Measurements from ENCODE around the gene PTX4.
A peak's percentile ranks its signal among the peaks of the same experiment; 100 is the strongest.
"Not testable (repeated sequence)": the region's sequence is repeated elsewhere in the genome, so short reads cannot be mapped to it uniquely, and the experiment has no call there.

PTX4 gene

GRCh38 chr16:1481906-1482835, 6.6 kb downstream of the PTX4 start:
- no peak for DNase-seq (ENCODE audit: low read depth)

DNA sequence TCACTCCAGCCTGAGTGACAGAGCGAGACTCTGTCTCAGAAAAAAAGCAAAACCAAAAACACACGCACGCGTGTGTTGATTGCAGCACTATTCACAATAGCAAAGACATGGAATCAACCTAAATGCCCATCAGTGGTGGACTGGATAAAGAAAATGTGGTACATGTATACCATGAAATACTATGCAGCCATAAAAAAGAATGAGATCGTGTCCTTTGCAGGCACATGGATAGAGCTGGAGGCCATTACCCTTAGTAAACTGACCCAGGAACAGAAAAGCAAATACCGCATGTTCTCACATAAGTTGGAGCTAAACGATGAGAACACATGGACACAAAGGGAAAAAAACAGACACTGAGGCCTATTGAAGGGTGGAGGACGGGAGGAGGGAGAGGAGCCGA, 9.8 kb downstream of the PTX4 start:
- DNase-seq (ENCODE audit: low read depth): not testable (repeated sequence)

GRCh38 chr16:1477033-1477432, 11.7 kb downstream of the PTX4 start:
- no peak for DNase-seq (ENCODE audit: low read depth)

DNA sequence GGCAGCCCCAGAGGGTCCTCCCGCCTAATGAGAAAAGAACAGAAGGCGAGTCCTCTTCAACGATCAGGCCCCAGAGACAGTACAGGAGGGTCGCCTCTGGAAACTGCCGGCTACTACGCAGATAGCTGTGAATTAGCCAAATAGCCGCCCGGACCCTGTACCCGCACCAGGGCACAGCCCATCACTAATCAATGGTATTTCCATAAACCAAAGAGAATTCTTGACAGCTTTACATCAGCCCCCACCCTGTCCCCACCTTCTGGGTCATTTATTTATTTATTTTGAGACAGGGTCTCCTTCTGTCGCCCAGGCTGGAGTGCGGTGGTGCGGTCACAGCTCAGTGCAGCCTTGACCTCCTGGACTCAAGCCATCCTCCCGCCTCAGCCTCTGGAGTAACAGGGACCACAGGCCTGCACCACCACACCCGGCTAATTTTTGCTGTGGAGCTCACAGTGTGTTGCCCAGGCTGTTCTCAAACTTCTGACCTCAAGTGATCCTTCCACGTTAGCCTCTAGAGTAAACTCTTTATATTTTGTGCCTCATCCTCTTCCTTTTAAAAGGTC, 13.1 kb downstream of the PTX4 start:
- no peak for DNase-seq (ENCODE audit: low read depth)

DNA sequence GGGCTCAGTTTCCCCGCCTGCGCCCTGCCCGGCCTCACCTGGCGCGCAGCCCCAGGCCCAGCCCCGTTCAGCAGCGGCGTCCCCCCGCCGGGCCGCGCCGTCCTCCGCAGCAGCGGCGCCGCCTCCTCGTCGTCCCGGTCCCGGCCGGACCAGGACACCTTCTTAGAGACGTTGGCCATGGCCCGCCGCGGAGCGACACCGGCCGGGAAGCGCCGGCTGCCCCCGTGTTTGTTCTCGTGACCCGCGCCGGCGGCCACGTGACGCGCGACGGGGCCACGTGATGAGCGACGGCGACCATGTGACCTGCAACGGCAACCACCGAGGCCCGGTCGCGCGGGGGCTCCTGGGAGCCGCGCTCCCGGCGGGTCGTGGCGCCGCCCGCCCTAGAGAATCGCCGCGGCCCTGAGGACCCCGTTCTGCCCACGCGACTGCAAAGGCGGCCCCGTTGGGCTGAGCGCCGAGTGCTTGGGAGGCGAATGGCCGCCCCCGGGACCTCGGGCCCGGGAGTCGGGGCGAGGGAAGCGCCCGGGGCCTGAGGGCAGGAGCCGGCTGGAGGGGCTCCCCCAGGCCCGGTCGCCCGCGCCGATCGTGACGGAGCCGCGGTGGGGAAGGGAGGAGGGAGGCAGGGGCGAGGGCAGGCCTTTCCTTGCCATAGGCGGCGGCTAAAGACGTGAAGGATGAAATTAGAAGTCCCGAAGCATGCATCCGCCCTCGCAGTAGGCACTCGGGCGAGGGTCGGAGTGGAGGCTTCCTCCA, 13.8 kb downstream of the PTX4 start, which contains the start of gene CLCN7:
TSS of gene CLCN7 (minus strand) at position 233 of the 756 bp plus-strand sequence. CDS start at position 179, 54 bp downstream.
- peak; percentile 81 for DNase-seq (ENCODE audit: low read depth)

GRCh38 chr16:1474082-1474795, 14.5 kb downstream of the PTX4 start:
- DNase-seq (ENCODE audit: low read depth): peak; percentile 11

DNA sequence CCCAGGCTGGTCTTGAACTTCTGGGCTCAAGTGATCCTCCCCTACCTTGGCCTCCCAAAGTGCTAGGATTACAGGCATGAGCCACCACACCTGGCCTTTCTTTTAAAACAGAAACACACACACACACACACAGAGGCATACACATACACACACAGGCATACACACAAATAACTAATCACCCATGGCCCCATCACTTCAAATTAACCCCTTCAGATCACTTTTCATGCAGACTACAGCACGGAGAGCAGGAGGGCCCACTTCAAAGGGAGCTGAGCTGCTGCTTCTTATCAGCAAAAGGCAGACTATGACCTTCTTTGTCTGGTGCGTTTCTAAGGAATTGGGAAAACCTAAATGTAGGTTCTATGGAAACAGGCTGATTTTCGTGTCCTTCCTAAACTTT, 15.8 kb downstream of the PTX4 start:
- DNase-seq (ENCODE audit: low read depth): no peak

DNA sequence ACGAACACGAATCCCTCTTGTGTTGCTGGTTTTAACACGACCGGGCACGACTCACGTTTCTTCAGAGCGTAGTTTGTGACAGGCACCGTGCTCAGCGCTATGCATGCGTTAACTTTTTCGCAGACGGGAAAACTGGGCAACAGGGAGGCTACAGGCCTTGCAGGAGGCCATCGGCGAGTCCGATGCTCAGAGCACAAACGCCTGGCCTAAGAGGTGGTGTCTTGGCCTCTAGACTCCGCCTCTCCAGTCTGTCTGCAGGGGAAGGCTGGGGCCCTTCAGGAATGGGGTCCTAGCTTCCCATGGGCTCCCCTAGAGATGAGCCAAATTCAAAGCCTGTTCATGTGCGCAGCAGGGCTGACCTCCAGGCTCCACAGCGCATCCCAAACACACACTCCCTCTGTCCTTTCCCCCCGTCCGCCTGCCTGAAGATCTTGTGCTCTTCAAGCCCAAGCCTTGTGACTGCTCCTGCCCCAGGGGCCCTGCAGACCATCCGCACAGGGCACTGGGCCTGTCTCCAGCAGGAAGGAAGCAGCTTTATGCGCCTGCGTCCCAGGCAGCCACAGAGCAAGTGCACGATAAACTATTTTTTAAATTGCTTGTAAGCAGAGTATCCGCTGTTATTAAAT, 17.1 kb downstream of the PTX4 start:
- DNase-seq (ENCODE audit: low read depth): no peak

- peak; percentile 15 for DNase-seq (ENCODE audit: low read depth)
These were observed 18.1 kb downstream of the PTX4 start for GRCh38 chr16:1470481-1471251.

- no peak for DNase-seq (ENCODE audit: low read depth)
These were observed 19.0 kb downstream of the PTX4 start for GRCh38 chr16:1469693-1470201.

GRCh38 chr16:1469141-1469540, 19.6 kb downstream of the PTX4 start:
- not testable (repeated sequence) for DNase-seq (ENCODE audit: low read depth)

- no peak for DNase-seq (ENCODE audit: low read depth)
These were observed 20.3 kb downstream of the PTX4 start for GRCh38 chr16:1468426-1468810.

DNA sequence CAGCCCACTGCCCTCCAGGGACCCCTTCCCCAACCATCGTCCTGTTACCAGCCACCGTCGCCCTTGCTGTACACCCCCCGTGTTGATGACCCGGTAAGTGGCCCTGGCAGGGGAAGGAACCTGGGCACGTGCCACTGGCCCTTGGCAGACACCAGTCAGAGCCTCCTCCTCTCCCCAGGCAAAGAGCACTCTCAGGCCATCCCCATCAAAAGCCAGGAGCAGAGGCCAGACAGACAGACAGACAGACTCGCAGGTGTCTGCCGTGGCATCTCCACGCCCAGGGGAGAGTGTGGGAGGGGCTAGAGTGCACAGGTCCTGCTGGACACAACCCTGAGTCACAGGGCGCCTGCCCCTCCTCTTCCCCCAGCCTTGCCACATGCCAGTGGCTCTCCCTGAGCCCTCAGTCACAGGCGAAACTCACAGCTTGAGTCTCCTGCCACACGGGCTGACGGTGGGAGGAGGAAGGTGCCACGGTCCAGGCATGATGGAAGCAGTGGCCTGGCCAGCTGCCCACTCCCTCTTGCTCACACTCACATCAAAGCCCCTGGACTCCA, 21.7 kb downstream of the PTX4 start:
- DNase-seq (ENCODE audit: low read depth): no peak

GRCh38 chr16:1466054-1466453, 22.7 kb downstream of the PTX4 start:
- no peak for DNase-seq (ENCODE audit: low read depth)

DNA sequence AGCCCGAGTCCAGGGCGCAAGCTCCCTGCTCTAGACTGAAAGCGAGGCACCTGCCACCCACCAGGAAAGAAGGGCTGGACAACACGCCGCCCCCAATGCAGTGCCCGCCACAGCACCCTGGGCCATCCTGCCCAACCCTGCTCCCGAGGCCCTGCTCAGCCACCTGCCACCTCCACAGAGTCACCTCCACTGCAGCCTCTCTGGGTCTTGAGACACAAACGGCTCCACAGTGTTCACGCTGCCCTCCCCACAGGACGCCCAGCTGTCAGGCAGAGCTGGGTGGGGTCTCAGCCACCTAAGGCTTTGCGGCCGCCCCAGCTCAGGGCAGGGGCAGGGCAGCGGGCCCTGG, 23.2 kb downstream of the PTX4 start:
- no peak for DNase-seq (ENCODE audit: low read depth)

DNA sequence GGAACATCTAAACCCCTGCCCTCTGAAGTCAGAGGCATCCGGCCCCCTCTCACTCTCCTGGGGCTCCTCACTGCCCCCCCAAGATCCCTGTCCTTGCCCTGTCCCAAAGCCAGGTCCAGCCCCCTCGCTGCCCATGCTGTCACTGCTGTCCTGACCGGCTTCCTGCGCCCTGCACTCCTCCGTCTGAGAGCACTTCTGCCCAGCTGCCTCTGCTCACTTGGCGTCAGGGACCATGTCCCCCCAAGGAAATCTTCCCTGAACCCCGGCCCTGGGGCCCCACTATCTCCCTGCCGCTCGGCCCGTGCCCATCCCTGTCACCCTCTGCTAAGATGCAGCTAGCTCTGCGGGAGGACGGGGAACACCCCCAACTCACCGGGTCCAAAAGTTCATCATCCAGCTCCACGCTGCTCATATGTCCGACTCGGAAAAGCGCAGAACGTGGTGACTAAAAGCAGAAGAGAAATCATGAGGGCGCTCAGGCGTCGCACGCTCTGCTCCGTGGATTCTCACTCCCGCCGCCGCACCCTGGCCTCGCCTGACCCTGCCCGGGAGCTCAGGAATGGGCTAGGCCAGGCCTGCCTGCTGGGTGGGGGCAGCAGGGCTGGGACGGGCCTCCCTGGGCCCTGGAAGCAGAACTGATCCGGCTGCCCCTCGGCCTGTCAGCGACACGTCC, 23.7 kb downstream of the PTX4 start:
- DNase-seq (ENCODE audit: low read depth): no peak

DNA sequence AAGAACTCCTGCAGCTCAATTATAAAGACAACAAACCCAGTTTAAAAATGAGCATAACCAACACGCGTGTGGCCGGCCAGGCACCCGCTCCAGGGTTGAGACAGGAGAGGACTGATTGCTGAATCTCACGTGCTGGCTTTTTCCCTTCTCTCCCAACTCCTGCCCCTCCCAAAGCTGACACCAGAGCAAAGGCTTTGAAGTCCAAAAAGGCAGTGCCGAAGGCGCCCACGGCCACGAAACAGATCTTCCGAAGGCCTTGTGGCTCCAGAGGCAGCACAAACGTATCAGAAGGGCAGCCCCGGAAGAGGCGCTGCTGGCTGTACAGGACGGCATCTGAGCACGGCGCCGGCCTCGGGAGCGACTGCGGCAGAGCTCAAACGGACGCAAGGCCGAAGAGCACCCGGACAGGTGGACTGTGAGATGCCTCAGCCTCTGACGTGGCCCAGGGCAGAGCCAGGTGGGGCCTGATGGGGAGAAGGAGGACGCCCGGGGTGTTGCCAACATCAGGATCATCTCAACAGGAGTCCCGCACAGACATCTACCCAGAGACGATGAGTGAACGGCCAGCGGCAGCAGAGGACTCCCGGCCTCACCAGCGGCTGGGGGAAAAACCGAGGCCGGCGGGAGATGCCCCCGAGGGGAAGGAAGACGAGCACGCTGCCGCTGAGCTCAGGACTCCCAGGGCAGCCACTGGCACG, 24.4 kb downstream of the PTX4 start:
- DNase-seq (ENCODE audit: low read depth): no peak

GRCh38 chr16:1461146-1461545, 27.6 kb downstream of the PTX4 start:
- DNase-seq (ENCODE audit: low read depth): no peak

DNA sequence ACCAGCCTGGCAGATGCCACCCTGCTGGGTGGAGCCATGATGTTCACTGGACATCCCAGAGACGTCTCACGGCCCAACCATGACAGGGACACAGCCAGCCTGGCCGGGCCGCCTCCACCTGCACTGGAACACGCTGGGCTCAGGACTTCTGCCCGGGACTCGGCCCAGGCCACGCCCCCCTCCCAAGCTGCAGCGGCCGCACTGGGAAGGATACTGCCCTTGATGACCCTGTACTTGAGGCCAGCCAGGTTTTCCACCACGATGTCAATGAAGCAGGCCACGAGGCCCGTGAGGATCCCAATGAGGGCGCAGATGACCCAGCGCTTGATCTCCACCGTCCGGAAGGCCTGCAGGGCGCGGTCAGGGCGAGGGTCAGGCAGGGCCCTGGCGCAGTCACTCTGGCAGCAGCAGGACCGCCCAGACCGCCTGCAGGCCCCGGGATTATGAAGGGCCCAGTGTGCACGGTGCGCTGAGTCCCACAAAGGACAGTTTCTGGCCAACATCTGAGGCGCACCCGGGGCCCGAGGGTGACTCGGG, 28.1 kb downstream of the PTX4 start:
- no peak for DNase-seq (ENCODE audit: low read depth)
